Parathyroid adenoma (tissue), 2 donors: ENCODE measurements around the gene CORO7.
"Not testable (repeated sequence)": the region's sequence is repeated elsewhere in the genome, so short reads cannot be mapped to it uniquely, and the experiment has no call there.

Source experiments
- H2AFZ ChIP-seq: fragments of 300-600 bp; sonication (generic); one replicate; pipeline ENCODE4 v1.7.0; 2017; ENCODE audit warnings: antibody characterized with exemption, mild to moderate bottlenecking
- H3K27ac ChIP-seq: fragments of 300-600 bp; sonication (generic); one replicate; pipeline ENCODE4 v1.7.0; 2017
- H3K27me3 ChIP-seq: fragments of 300-600 bp; sonication (generic); one replicate; pipeline ENCODE4 v1.7.0; 2017; ENCODE audit warnings: low read length; ENCODE audit not compliant: control insufficient read depth, insufficient read depth
- H3K36me3 ChIP-seq: fragments of 300-600 bp; sonication (generic); one replicate; pipeline ENCODE4 v1.7.0; 2017; ENCODE audit warnings: low read length; ENCODE audit not compliant: control insufficient read depth, insufficient read depth
- H3K4me1 ChIP-seq: fragments of 300-600 bp; sonication (generic); one replicate; pipeline ENCODE4 v1.7.0; 2017; ENCODE audit warnings: control low read depth
- H3K4me2 ChIP-seq: fragments of 300-600 bp; sonication (generic); one replicate; pipeline ENCODE4 v1.7.0; 2017; ENCODE audit warnings: low read length
- H3K4me3 ChIP-seq: fragments of 300-600 bp; sonication (generic); one replicate; pipeline ENCODE4 v1.7.0; 2017; ENCODE audit warnings: low read depth, low read length
- H3K79me2 ChIP-seq: fragments of 300-600 bp; sonication (generic); one replicate; pipeline ENCODE4 v1.7.0; 2017; ENCODE audit warnings: control low read depth
- H3K9ac ChIP-seq: fragments of 300-600 bp; sonication (generic); one replicate; pipeline ENCODE4 v1.7.0; 2017; ENCODE audit warnings: mild to moderate bottlenecking
- H3K9me3 ChIP-seq: fragments of 300-600 bp; sonication (generic); one replicate; pipeline ENCODE4 v1.7.0; 2017; ENCODE audit warnings: low read length; ENCODE audit not compliant: control insufficient read depth
- TF ChIP-seq, protein P1 (sequence below): fragments of 300-600 bp; sonication (generic); IDR thresholded peaks from one replicate; pipeline ENCODE4 v1.7.0; 2017; ENCODE audit warnings: antibody characterized with exemption, mild to moderate bottlenecking
- donor health status: primary hyperparathyroidism.

The CORO7 gene

DNA sequence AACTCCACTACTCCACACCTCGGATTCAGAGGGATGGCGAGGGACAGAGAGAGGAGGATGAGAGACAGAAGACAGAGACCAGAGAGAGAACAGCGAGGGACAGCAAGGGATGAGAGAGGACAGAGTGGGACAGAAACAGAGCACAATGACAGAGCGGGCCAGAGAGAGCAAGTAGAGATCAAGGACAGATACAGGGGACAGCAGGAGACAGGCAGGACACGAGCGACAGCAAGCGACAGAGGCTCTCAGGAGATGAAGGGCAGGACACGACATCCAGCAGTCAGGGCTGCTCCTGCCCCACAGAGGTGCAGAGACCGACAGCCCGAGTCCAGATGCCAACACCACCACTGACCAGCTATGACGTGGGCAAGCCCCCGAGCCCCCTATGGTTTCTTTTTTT lies 14.9 kb downstream of the CORO7 start:
- peaks cover 2% of the 10 kb centered on the region for H3K79me2 ChIP-seq
- no peaks in the 10 kb centered on the region for H3K27me3 ChIP-seq
- H2AFZ ChIP-seq: no peak overlapping the region
- TF ChIP-seq, protein P1, sequence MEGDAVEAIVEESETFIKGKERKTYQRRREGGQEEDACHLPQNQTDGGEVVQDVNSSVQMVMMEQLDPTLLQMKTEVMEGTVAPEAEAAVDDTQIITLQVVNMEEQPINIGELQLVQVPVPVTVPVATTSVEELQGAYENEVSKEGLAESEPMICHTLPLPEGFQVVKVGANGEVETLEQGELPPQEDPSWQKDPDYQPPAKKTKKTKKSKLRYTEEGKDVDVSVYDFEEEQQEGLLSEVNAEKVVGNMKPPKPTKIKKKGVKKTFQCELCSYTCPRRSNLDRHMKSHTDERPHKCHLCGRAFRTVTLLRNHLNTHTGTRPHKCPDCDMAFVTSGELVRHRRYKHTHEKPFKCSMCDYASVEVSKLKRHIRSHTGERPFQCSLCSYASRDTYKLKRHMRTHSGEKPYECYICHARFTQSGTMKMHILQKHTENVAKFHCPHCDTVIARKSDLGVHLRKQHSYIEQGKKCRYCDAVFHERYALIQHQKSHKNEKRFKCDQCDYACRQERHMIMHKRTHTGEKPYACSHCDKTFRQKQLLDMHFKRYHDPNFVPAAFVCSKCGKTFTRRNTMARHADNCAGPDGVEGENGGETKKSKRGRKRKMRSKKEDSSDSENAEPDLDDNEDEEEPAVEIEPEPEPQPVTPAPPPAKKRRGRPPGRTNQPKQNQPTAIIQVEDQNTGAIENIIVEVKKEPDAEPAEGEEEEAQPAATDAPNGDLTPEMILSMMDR: no peak
- H3K27ac ChIP-seq: no peak overlapping the region
- no peak overlapping the region for H3K4me3 ChIP-seq
- H3K9me3 ChIP-seq: no peaks in the 10 kb centered on the region
- no peak overlapping the region for H3K9ac ChIP-seq
- H3K4me2 ChIP-seq: no peak overlapping the region
- H3K36me3 ChIP-seq: no peaks in the 10 kb centered on the region
- no peaks in the 10 kb centered on the region for H3K4me1 ChIP-seq

DNA sequence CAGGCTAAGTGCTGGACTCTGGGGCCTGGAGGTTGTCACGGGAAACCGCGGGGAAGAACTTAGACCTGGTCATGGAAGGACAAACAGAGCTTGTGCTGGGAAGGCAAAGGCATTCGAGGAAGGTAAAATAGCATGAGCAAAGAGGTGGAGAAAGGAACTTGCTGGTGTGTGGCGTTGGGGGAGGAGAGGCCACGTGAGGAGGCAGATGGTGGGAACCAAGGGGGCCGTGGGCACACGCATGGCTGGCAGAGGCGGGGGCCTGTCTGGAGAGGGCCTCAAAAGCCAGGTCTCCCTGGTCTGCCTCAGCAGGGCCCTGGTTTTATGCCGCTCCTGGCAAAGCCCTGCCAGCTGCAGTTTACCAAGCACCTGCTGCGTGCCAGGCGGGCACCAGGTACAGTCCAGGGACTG lies 15.3 kb downstream of the CORO7 start:
- no peaks in the 10 kb centered on the region for H3K36me3 ChIP-seq
- H3K27ac ChIP-seq: no peak overlapping the region
- peaks cover 2% of the 10 kb centered on the region for H3K79me2 ChIP-seq
- no peak overlapping the region for H3K9ac ChIP-seq
- TF ChIP-seq, protein P1: no peak
- no peak overlapping the region for H3K4me3 ChIP-seq
- H3K27me3 ChIP-seq: no peaks in the 10 kb centered on the region
- no peaks in the 10 kb centered on the region for H3K9me3 ChIP-seq
- no peaks in the 10 kb centered on the region for H3K4me1 ChIP-seq
- no peak overlapping the region for H3K4me2 ChIP-seq
- H2AFZ ChIP-seq: no peak overlapping the region

DNA sequence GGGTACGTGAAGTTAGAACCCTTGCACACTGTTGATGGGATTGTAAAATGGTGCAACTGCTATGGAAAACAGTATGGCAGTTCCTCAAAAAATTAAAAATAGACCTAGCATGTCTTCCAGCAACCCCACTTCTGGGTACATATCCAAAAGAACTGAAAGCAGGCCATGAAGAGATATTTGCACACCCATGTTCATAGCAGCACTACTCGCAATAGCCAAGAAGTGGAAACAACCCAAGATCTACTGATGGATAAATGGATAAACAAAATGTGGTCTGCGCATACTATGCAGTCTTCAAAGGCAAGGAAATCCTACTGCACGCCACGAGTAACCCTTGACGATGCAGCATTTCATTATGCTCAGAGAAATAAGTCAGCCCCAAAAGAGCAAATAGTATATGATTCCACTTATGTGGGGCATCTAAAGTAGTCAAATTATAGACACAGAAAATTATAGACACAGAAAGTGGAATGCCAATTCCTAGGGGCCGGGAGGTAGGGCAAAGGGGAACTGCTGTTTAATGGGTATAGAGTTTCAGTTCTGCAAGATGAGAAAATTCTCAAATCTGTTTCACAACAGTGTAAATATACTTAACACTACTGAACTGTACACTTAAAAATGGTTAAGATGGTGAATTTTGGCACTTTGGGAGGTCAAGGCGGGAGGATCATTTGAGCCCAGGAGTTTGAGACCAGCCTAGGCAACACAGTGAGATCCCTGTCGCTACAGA lies 17.2 kb downstream of the CORO7 start:
- Histone ChIP-seq H3K27me3 (no peaks in the 10 kb centered on the region), H3K27ac (no peak overlapping the region), H3K9ac (no peak overlapping the region), H3K4me2 (no peak overlapping the region), H3K79me2 (peaks cover 2% of the 10 kb centered on the region), H3K9me3 (no peaks in the 10 kb centered on the region), H3K4me3 (no peak overlapping the region), H2AFZ (no peak overlapping the region), H3K36me3 (no peaks in the 10 kb centered on the region), H3K4me1 (no peaks in the 10 kb centered on the region)
- TF ChIP-seq, protein P1: no peak

DNA sequence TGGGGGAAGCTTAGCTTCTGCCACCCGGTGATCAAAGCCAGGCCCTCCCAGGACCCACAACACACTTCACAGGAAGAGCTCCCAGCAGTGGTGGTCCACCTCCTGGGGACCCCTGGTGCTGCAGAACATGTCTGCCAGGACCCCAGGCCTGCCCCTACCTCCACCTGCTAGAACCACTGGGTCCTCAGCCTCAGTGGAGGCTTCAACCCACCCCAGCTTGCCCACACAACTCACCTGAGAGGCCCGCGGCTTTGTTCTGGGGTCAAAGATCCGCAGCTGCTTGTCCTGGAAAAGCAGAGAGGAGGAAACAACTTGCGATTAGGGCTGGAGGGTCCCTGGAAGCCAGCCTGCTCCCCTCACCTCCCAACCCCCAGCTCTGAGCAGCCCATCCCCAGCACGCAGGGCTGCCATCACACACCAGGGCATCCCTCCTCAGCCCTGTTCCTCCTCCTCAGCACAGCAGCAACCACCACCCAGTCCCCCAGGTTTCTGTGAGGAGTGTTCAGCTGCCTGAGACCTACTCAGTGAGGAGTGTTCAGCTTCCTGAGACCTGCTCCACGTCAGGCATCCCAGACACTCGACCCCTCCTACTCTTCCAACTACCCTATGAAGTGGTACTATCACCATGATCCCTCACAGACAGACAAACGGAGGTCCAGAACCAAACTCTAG lies 21.2 kb downstream of the CORO7 start:
- Histone ChIP-seq H3K36me3 (no peaks in the 10 kb centered on the region), H3K9ac (no peak overlapping the region), H2AFZ (no peak overlapping the region), H3K27me3 (no peaks in the 10 kb centered on the region), H3K79me2 (no peaks in the 10 kb centered on the region), H3K9me3 (no peaks in the 10 kb centered on the region), H3K4me2 (no peak overlapping the region), H3K4me3 (no peak overlapping the region), H3K27ac (no peak overlapping the region), H3K4me1 (no peaks in the 10 kb centered on the region)
- TF ChIP-seq, protein P1: no peak

DNA sequence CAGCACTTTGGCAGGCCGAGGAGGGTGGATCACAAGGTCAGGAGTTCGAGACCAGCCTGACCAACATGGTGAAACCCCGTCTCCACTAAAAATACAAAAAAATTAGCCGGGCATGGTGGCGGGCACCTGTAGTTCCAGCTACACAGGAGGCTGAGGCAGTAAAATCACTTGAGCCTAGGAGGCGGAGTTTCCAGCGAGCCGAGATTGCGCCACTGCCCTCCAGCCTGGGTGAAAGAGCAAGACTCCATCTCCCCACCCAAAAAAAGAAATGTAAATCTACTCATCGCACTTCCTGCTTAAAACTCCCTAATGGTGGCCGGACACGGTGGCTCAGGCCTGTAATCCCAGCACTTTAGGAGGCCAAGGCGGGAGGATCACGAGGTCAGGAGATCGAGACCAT lies 22.5 kb downstream of the CORO7 start:
- H3K4me3 ChIP-seq, H3K27ac ChIP-seq, H3K9ac ChIP-seq, H3K4me2 ChIP-seq, H3K79me2 ChIP-seq, H3K36me3 ChIP-seq, H3K4me1 ChIP-seq, H2AFZ ChIP-seq, H3K27me3 ChIP-seq, H3K9me3 ChIP-seq: not testable (repeated sequence)
